IMR-90 (cell line): ENCODE data around the gene ADPRHL1.

ENCODE experiments used
- CEBPB ChIP-seq: IDR thresholded peaks from 2 replicates; pipeline ENCODE4 v1.6.1; 2012; ENCODE audit warnings: low read depth, low read length, improper control_type of control experiment
- MAFK ChIP-seq: IDR thresholded peaks from 2 replicates; pipeline ENCODE4 v1.6.1; 2012; ENCODE audit warnings: low read depth, low read length, improper control_type of control experiment
- MAZ ChIP-seq: IDR thresholded peaks from 2 replicates; pipeline ENCODE4 v1.6.1; 2012; ENCODE audit warnings: low read depth, mild to moderate bottlenecking, low read length, improper control_type of control experiment, moderate library complexity, borderline replicate concordance
- MXI1 ChIP-seq: IDR thresholded peaks from 2 replicates; pipeline ENCODE4 v1.6.1; 2012; ENCODE audit warnings: low read depth, mild to moderate bottlenecking, low read length, moderate library complexity, borderline replicate concordance
- POLR2A ChIP-seq: IDR thresholded peaks from 2 replicates; pipeline ENCODE4 v1.6.1; 2012; ENCODE audit warnings: mild to moderate bottlenecking, low read depth, low read length
- RAD21 ChIP-seq: IDR thresholded peaks from 2 replicates; pipeline ENCODE4 v1.6.1; 2012; ENCODE audit warnings: low read length, improper control_type of control experiment
- SMC3 ChIP-seq: fragments of 150-350 bp; IDR thresholded peaks from 2 replicates; pipeline ENCODE4 v1.6.1; 2016; ENCODE audit warnings: low read depth, mild to moderate bottlenecking, antibody characterized with exemption, low read length, moderate library complexity
- TF ChIP-seq, protein P1 (sequence below): conservative IDR thresholded peaks from 2 replicates; pipeline ENCODE4 v1.5.1; 2012; ENCODE audit warnings: mild to moderate bottlenecking, low read depth, low read length, improper control_type of control experiment
- TF ChIP-seq, protein P2 (sequence below): fragments of 150-350 bp; IDR thresholded peaks from 2 replicates; pipeline ENCODE4 v1.6.1; 2017; ENCODE audit warnings: mild to moderate bottlenecking, antibody characterized with exemption, low read length, low read depth

DNA sequence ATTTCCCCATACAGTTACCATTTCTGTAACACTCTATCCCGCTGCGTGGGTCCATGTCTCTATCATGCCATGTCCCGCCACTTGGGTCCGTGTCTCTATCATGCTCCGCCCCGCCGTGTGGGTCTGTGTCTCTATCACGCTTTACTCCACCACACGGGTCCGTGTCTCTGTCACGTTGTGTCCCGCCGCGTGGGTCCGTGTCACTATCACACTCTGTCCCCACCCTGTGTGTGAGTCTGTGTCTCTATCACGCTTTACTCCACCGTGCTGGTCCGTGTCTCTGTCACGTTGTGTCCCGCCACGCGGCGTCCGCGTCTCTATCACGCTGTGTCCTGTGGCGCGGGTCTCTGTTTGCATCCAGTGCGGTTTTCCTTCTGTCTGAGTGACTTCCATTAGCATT, 11.6 kb downstream of the ADPRHL1 start:
- TF ChIP-seq, protein P1, sequence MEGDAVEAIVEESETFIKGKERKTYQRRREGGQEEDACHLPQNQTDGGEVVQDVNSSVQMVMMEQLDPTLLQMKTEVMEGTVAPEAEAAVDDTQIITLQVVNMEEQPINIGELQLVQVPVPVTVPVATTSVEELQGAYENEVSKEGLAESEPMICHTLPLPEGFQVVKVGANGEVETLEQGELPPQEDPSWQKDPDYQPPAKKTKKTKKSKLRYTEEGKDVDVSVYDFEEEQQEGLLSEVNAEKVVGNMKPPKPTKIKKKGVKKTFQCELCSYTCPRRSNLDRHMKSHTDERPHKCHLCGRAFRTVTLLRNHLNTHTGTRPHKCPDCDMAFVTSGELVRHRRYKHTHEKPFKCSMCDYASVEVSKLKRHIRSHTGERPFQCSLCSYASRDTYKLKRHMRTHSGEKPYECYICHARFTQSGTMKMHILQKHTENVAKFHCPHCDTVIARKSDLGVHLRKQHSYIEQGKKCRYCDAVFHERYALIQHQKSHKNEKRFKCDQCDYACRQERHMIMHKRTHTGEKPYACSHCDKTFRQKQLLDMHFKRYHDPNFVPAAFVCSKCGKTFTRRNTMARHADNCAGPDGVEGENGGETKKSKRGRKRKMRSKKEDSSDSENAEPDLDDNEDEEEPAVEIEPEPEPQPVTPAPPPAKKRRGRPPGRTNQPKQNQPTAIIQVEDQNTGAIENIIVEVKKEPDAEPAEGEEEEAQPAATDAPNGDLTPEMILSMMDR = no peak
- TF ChIP-seq POLR2A (no peak), MAFK (no peak), CEBPB (no peak), MXI1 (no peak), SMC3 (no peak), RAD21 (no peak), MAZ (no peak)
- TF ChIP-seq, protein P2, sequence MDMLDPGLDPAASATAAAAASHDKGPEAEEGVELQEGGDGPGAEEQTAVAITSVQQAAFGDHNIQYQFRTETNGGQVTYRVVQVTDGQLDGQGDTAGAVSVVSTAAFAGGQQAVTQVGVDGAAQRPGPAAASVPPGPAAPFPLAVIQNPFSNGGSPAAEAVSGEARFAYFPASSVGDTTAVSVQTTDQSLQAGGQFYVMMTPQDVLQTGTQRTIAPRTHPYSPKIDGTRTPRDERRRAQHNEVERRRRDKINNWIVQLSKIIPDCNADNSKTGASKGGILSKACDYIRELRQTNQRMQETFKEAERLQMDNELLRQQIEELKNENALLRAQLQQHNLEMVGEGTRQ = no peak
